Activated naive CD4-positive, alpha-beta T cell treated with anti-CD3 and anti-CD28 coated beads, Interleukin-2, amount 50 U/mL, for 16 hours (primary cell): Measurements from ENCODE around the gene ALDH3B2.
"Not testable (repeated sequence)": the region's sequence is repeated elsewhere in the genome, so short reads cannot be mapped to it uniquely, and the experiment has no call there.

Source experiments
- DNase-seq: peaks from one replicate; pipeline ENCODE4 v3.0.0-alpha.2; 2020

Gene ALDH3B2

DNA sequence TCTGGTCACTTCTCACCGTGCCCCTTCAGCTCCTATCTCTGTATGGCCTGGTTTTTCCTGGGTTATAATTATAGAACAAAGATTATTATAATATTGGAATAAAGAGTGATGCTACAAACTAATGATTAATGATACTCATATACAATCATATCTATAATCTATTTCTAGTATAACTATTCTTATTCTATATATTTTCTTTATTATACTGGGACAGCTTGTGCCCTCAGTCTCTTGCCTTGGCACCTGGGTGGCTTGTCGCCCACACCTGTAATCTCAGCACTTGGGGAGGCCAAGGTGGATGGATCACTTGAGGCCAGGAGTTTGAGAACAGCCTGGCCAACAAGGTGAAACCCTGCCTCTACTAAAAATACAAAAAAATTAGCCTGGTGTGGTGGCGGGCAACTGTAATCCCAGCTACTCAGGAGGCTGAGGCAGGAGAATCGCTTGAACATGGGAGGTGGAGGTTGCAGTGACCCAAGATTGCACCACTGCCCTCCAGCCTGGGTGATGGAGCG is 14.7 kb downstream of the ALDH3B2 start:
- DNase-seq, result not testable (repeated sequence)

DNA sequence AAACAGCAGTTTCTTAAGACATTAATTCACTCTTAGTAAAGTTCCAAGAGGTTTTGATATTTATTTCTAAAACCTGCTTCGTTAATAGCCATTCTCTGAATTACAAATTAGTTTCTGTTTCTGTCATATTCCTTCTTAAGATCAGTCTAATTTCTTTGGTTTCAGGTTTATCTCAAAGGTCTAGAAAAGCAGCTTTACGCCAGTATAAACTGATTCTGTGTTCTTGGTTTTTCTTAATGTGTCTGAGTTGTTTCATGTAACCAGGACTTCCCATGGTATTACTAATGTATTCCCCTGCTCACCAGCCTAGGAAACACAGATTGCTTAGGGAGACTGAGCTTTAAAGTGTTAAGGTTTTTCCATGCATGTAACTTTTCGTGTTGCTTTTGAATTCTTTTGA is 17.1 kb downstream of the ALDH3B2 start:
- no peak for DNase-seq

DNA sequence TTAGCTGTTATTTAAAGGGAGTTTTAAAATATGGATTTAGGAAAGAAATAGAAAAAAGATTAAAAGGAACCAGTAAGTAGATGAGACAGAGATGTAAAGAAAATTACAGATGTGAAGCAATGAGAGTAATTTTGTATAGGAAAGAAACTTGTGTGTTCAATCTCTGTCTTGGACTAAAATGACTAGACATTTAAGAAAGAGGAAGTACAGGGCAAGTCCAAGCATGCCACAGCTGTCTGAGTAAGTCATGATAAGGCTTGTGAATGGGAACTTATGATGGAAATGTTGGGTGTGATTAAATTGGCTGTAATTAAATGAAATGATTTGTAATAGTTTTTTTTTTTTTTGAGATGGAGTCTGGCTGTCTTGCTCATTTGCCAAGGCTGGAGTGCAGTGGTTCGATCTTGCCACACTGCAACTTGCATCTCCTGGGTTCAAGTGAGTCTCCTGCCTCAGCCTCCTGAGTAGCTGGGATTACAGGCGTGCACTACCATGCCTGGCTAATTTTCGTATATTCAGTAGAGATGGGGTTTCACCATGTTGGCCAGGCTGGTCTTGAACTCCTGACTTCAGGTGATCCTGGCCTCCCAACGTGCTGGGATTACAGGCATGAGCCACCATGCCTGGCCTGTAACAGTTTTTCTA is 18.0 kb downstream of the ALDH3B2 start:
- DNase-seq, result no peak

DNA sequence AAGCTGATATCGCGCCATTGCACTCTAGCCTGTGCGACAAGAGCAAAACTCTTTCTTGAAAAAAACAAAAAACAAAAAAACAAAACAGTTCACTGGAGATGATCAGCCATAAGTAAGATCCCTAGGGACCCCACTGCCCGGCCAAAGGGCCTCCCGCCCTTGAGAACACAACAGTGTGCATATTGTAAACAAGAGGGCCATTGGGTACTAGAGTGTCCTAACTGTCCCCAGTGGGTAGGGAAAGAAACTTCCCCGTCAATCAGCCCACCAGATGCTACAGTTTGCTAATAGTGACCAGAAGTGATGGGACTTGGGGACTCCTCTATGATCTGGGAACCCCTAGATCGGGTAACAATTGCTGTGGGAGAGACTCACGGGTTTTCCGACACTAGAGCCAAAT is 20.2 kb downstream of the ALDH3B2 start:
- DNase-seq, result no peak

DNA sequence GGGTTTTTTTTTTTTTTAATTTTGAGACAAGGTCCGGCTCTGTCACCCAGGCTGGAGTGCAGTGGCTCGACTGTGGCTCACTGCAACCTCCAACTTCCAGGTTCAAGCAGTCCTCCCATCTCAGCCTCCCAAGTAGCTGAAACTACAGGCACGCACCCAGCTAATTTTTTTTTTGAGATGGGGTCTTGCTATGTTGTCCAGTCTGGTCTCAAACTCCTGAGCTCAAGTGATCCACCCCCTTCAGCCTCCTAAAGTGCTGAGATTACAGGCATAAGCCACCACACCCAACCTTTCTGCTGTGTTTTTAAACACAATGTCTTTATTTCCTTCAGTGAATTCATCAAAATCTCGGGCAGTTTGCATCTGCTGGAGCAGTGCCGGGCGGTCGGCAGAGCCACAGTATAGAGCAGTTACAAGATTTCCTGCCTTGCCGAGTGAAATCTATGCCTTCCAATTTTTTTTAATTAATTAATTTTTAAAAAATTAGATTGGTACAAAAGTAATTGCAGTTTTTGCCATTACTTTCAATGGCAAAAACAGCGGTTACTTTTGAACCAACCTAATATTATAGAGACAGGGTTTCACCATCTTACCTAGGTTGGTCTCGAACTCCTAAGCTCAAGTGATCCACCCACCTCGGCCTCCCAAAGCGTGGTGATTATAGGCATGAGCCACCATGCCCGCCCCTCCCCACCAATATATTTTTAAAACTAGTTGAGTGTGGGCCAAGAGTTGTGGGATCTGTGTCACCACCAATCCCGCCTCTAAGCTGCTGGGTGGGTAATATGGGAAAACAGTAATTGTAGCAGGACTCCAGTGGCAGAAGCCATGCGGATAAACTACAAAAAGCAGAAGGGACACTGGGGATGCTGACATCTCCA is 21.2 kb downstream of the ALDH3B2 start:
- no peak for DNase-seq

DNA sequence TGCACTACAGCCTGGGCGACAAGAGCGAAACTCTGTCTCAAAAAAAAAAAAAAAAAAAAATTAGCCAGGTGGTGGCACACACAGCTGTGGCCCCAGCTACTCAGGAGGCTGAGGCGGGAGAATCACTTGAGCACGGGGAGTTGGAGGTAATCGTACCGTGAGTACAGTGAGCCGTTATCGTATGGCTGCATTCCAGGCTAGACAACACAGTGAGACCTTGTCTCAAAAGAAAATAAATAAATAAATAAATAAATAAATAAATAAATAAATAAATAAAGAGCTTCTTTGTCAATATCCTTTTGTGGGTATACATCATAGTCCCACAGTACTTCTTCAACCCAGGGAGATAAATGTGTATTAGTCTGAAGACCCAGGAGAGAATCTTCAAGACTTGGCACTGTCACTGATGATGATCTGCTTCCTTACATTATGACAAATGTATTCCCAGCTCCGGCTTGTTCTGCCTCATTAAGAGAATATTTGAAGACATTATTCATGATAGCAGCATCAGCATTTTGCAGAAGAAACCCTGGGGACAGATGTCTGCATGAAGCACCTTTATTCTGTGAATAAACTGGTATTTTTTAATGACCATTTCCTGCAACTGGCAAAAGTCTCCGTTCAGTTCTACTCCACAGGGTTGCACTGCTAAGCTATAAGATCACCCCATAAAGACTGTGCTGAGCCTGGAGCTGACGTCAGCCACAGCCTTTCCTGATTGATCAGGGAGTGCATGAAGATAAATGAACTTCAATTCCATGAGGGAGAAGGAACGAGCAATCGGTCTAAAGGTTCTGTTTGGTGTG is 22.2 kb downstream of the ALDH3B2 start:
- DNase-seq, result no peak

DNA sequence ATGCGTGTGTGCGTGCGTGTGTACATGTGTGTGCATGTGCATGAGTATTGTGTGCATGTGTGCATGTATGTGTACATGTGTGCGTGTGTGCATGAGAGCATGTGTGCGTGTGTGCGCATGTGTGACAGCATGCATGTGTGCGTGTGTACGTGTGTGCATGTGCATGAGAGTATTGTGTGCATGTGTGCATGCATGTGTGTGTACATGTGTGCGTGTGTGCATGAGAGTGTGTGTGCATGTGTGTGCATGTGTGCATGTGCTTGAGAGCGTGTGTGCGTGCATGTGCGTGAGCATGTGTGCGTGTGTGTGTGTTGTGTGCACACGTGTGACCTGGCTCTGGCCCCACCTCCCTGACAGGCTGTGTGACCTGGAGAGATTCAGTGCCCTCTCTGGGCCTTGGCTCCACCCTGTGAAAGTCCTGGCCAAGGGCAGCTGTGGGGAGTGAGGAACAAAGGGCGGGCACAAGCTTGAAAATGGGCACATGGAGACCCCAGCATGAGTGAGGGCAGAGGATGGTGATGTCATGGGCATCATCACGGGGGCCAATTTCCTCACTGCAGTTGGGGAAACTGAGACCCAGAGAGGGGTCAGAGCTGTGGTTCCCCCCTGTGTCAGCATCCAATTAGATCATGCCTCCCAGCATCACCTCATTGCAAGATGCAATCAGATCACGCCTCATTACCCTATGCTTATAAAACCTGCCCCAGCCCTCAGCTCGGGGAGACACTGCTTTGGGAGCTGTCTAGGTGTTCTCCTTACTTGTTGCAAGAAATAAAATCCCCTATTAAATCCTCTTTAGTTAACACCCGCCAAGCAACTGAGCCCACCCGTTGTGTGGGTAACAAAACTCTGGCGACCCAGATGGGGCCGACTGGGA is 24.6 kb downstream of the ALDH3B2 start:
- no peak for DNase-seq

DNA sequence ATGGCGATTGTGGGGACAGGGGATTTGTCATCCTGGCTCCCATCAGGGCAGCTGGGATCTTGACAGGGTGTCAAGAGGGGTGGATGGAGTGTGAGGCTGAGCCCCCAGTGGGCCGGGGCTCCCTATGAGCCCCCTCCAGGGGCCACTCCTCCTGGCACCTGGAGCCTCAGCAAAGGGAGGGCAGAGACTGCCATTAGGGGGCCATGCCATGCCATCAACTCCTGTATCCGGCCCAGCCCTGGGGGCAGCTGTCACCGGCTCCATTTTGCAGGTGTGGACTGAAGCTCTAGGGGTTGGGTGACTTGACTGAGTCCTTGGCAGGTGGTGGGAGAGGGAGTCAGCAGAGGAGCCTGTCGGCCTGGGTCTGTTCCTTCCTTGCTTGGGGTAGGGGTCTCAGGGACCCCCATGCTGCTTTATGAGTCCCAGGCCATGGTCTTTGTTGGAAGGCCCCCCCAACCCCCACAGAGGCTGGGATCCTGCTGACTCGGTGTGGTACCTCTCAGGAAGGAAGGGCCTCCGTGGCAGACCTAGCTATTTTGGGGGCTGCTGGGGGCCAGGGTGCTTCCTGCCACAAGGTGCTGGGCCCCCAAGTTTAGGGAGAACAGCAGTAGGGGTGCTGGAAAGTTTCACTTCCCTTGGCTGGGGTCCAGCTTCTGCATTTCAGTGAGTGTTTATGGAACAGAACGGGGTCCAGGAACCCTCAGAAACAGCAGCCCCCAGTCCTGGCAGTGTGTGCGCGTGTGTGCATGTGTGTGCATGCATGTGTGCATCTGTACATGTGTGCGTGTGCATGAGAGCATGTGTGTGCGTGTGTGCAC is 25.4 kb downstream of the ALDH3B2 start:
- DNase-seq, result no peak

DNA sequence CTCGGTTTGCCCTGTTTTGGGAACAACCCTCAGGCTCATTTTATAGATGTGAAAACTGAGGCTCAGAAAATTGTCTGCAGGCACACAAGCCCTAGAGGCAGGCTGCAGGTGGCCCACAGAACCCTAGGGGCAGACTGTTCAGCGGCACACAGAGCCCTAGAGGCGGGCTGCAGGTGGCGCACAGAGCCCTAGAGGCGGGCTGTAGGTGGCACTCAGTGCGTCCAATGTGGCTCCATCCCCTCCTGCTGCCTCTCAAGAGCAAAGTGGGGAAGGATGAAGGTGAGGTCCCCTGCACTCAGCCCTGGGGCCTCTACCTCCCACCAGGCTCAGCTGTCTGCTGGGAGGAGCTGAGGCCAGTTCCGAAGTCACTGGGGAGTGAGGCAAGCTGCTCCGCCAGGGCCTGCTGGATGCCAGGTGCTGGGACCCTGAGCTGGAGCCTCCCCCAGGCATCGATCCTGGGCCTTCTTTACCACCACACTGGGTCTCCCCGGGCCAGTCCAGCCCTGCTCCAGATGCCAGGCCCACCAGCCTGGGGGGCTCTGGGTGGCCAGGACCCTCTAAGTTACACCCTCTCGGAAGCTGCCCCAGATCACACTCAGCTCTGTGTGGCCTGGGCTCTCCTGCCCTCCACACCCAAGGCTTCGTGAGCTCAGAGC is 26.2 kb downstream of the ALDH3B2 start:
- DNase-seq, result peak; percentile 63

DNA sequence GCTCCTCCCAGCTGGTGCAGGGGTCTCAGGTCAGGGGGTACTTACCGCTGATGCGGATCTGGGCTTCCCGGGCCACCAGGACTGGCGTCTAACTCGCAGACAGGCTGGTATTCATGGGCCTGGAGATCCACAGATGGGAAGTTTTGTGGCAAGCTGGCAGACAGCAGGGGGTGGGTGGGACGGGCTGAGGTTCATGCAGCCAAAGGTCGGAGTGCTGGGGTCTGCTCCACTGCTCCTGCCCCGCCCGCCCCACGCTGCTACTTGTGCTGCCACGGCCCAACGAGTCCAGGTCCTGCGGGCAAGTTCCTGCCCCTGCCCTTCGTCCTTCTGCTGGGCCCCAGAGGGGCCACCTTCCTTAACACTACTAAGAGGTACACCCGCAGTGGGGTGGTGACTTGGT is 27.0 kb downstream of the ALDH3B2 start:
- no peak for DNase-seq

DNA sequence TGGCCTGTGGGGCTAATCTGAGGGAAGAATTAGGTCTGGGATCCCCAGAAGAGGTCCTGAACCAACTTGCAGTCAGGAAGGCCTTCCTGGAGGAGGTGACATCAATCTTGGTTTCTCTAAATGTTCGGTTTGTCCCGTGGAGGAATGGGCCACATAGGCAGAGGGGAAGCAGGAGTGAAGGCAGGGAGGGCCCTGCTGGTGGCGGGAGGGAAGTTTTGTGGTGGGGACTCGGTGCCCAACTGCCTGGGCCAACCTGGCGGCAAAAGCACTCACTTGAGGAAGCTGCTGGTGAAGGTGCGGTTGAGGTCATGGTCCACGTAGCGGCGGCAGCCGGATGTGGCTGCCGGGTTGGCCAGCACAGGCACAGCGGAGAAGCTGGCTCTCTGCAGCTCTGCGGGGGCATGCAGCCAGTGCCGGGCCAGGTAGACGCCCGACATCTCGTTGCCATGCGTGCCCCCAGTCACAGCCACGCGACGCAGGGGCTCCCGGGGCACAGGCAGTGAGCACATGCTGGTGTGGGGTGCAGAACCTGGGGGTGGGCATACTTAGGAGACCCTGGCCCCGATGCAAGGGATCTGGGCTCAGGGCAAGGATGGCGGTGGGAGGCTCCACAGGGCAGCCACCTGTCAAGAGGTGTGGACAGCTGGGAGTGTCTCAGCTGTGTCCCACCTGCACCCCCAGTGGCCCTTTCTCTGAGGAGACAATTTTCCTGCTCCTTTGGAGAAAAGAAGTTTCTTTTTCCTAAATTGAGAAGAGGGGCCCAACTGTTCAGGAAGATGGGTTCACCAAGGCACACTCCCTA is 27.7 kb downstream of the ALDH3B2 start:
- no peak for DNase-seq

DNA sequence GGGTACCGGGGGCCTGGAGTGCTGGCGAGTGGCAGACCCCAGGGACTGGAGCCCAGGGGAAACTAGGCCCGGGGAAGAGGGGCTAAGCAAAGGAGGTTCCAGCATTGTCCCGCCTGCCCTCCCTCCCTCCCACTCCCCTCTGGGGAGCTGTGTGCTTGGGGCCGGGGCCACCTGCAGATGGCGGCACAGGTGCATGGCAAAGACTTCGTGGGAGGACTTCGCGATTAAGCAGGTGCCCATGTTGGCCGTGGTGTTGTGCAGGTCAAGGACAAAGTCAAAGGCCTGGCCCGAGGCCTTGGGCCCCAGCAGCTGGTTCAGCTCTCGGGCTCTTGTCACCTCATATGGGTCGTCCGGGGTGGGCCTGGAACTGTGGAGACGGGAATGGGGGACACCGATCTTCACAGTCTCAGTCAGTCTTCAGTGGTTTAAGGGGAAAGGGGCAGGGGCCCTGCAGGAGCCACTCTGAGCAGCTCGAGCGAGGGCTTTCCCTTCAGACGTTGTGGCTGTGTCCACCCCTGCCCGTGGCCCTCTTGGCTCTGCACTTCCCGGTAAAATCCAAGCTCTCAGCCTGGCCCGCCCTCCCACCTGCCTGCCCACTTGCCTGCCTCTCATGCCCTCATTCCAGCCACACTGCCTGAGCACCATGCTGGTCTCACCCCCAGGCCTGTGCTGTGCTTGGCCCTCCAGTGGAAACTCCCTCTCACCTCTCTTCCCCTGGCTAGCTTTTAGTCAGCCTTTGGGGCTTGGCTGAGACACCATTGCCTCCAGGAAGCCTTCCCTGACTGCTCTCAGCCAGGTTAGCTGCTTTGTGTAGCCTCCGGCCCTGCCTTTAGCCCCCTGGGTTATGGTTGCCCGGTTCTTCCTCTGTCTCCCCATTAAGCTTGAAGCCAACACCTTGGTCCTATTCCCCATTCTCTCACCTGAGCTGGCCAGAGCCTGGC is 28.6 kb downstream of the ALDH3B2 start:
- DNase-seq, result no peak

DNA sequence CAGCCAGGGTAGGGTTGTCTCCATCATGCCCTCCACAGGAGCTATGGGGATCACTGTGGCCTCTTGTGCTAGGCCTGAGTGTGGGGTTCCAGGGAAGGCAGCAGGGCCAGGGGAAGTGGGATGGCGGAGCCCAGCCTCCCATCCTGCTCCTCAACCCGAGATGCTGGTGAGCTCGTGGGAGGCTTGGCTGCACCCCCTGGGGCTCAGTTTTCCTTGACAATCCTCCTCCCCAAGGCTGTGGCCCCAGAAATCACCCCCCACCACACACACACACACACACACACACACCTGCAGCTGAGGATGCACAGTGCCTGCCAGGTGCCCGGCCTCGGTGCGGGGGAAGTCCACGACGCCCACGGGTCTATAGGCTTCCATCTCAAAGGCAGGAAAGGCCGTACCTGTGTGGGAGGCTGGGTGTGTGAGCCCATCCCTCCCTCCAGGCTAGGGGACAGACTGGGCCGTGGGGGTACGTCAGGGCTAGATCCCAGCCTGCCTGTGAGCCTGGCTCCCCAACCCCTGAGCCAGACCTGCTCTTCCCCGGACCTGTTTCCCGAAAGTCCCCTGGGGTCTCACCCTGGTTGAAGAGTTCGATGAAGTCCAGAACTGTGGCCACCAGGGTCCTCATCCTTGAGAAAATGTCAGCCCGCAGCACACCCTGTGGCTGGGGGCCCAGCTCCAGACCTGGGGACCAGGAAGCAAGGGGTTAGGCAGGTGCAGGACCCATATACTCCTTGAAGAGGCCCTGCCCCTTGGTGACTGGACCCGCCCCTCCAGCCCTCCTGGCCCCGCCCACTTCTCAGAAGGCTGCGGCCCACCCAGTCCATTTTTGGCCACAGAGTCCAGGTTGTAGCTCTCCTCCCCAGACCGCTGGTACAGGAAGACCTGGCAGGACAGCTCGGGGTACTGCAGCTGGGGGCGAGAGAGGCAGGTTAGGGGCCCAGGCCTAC is 29.7 kb downstream of the ALDH3B2 start:
- DNase-seq, result no peak

DNA sequence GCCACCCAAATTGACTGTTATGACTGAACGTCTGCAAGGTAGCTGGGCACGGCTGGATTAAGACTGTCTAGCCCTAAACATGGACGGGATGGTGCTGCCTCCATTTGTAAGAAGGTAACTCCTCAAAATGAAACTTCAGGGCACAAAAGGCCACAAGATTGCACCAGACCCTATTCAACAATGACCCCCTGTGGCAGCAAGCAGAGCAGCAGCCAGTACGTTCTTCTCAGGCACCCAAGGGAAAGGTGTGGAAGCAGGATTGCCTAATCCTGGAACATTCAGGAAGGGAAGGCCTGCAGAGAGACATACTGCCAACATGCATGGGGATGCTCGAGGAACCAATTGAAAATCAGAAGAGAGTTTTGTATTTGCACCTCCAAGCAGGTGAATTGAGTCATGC is 30.4 kb downstream of the ALDH3B2 start:
- DNase-seq, result no peak

DNA sequence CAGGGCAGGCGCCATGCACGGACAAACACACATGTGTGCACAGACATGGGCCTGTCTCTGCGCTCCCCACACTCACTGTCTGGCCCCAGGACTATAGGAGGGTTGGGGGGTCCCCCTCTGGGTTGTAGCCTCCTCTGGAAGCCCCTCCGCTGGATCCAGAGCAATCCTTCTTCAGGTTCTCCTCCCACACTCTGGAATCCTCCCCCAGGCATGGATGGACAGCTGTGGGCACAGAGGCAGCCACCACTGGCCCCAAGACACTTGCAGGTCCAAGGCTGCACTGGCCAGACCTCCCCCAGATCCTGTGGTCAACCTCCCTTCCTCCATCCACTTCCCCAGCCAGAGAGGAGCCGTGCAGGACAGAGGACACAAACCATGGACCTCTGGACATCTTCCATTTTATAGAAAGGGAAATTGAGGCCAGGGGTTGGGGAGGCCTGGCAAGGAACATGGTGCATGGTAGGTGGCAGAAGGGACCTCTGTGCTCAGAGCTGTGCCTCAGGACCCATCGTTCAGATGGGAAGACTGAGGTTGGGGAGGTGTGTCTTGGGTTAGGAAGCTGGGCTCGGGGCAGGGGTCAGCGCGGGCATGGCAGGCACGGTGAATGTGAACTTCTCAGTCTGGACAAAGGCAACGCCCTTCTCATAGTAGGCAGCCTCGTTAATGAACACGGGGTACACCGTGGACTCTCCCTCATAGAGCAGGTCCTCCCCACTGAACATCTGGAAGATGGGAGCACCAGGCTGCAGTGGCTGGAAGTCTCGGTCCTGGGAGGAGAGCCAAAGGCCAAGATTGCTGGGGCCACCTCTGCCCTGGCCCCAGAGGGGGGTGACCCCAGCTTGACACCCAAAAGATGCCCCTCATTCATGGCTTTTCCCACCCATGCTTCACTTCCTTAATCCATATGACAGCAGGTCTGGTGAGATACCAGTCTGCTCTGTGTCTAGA is 32.0 kb downstream of the ALDH3B2 start:
- DNase-seq, result no peak
